Measurements from ENCODE around the gene KLHL33. TPM values are rescaled to one million over a fixed set of nuclear protein-coding genes. Genes with fewer than 3 reads are reported as not detected.

Gene KLHL33
- total and polyA plus RNA-seq, 8 donors: under 0.01 to 4.3 (median 0.06) TPM; not detected in 3

GRCh38 chr14:20386276-20386855, 49.6 kb downstream of the KLHL33 start:
- H3K9me3 ChIP-seq: no peaks in the 10 kb centered on the region
- 94 to 98% (median 97%) methylated on average over 17 of the region's 17 CpGs for WGBS, 5 donors
- intact Hi-C loops (cut with DNase I; ENCODE audit: low total_unique reads): no loop called here
- TF ChIP-seq POLR2AphosphoS5 (IDR thresholded peaks at IDR 0.05): no peak
- no peak for TF ChIP-seq CTCF (IDR thresholded peaks at IDR 0.05)
- TF ChIP-seq EP300 (IDR thresholded peaks at IDR 0.05): no peak
- no peak for TF ChIP-seq POLR2A (IDR thresholded peaks at IDR 0.05)
- peaks cover 99 to 100% (median 100%) of the 10 kb centered on the region in 4 donors for H3K36me3 ChIP-seq
- no peaks in the 10 kb centered on the region for H3K27me3 ChIP-seq
- no peaks in the 10 kb centered on the region for H3K4me1 ChIP-seq
- no peak overlapping the region for H3K27ac ChIP-seq
- no peak overlapping the region for H3K4me3 ChIP-seq
- DNase-seq: no peak

DNA sequence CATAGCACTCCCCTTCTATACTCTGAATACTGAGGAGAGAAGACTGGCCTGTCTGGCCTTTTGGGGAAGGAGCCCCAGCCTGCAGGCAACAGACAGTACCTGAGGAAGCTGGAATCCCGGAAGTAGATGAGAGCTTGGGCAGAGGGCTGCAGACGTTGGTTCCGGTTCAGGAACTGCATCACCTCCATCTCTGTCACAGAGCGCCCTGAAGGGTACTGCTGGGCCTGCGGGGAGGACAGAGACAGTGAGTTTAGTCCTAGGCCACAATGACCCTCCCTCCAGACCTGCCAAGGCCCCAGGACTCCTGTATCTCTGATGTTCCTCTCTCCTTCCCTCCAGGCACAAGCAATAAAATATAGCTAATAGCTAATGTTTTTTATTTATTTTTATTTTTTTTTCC, 51.1 kb downstream of the KLHL33 start:
- intact Hi-C loops (cut with DNase I; ENCODE audit: low total_unique reads): no loop called here
- Histone ChIP-seq H3K36me3 (peaks cover 99 to 100% (median 100%) of the 10 kb centered on the region in 4 donors), H3K4me3 (no peak overlapping the region), H3K27ac (no peak overlapping the region), H3K4me1 (no peaks in the 10 kb centered on the region), H3K27me3 (no peaks in the 10 kb centered on the region), H3K9me3 (no peaks in the 10 kb centered on the region)
- TF ChIP-seq CTCF (IDR thresholded peaks at IDR 0.05): no peak
- TF ChIP-seq EP300 (IDR thresholded peaks at IDR 0.05): no peak
- no peak for TF ChIP-seq POLR2A (IDR thresholded peaks at IDR 0.05)
- TF ChIP-seq POLR2AphosphoS5 (IDR thresholded peaks at IDR 0.05): no peak
- no peak for DNase-seq
- 91 to 97% (median 94%) methylated on average over 4 to 5 of the region's 5 CpGs for WGBS, 5 donors

GRCh38 chr14:20384321-20384720, 51.6 kb downstream of the KLHL33 start:
- TF ChIP-seq EP300 (IDR thresholded peaks at IDR 0.05) (no peak), CTCF (IDR thresholded peaks at IDR 0.05) (no peak), POLR2A (IDR thresholded peaks at IDR 0.05) (no peak), POLR2AphosphoS5 (IDR thresholded peaks at IDR 0.05) (no peak)
- no peak overlapping the region for H3K27ac ChIP-seq
- intact Hi-C loops (cut with DNase I; ENCODE audit: low total_unique reads): no loop called here
- H3K27me3 ChIP-seq: no peaks in the 10 kb centered on the region
- peaks cover 99 to 100% (median 100%) of the 10 kb centered on the region in 4 donors for H3K36me3 ChIP-seq
- WGBS, 5 donors: 88 to 98% (median 94%) methylated on average over 7 of the region's 7 CpGs
- no peak overlapping the region for H3K4me3 ChIP-seq
- no peak for DNase-seq
- H3K4me1 ChIP-seq: no peaks in the 10 kb centered on the region
- H3K9me3 ChIP-seq: no peaks in the 10 kb centered on the region

DNA sequence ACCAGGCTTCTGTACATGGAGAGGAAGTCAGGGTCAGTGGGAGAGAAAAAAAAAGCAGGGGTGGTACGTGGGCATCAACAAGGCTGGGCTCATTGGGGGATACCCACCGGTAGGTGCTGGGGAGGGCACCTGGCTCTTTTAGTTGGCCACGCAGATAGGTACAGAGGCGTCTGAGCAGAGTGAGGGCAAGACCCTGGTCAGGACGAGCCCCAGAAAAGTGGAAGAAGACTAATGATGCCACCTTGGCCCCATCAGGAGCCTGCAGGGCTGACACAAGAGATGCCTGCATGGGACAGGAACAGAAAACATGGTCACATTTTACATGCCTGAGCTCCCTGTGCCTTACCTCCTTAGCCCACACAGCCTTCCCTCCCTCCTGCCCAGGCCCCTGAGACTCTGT, 52.3 kb downstream of the KLHL33 start:
- 87 to 95% (median 91%) methylated on average over 5 of the region's 5 CpGs for WGBS, 5 donors
- H3K36me3 ChIP-seq: peaks cover 99 to 100% (median 100%) of the 10 kb centered on the region in 4 donors
- intact Hi-C loops (cut with DNase I; ENCODE audit: low total_unique reads): no loop called here
- TF ChIP-seq CTCF (IDR thresholded peaks at IDR 0.05): no peak
- TF ChIP-seq POLR2A (IDR thresholded peaks at IDR 0.05): no peak
- no peak for TF ChIP-seq POLR2AphosphoS5 (IDR thresholded peaks at IDR 0.05)
- no peak for TF ChIP-seq EP300 (IDR thresholded peaks at IDR 0.05)
- no peaks in the 10 kb centered on the region for H3K27me3 ChIP-seq
- no peak overlapping the region for H3K27ac ChIP-seq
- no peak overlapping the region for H3K4me3 ChIP-seq
- H3K9me3 ChIP-seq: no peaks in the 10 kb centered on the region
- no peaks in the 10 kb centered on the region for H3K4me1 ChIP-seq
- no peak for DNase-seq

Measured in stomach (tissue), 9 donors.